ENCODE measurements around the gene ISYNA1.

Gene ISYNA1

GRCh38 chr19:18437491-18438330, at the start of gene ISYNA1:
Gene ISYNA1, minus strand, starts transcription at chr19:18438133. Its CDS starts 154 bp downstream, at chr19:18437979.
- peak; percentile 58 for DNase-seq

- no peak for DNase-seq
Measured at GRCh38 chr19:18486746-18487145, 48.8 kb upstream of the ISYNA1 start.

GRCh38 chr19:18484992-18485391, 47.1 kb upstream of the ISYNA1 start:
- no peak for DNase-seq

GRCh38 chr19:18483119-18483890, 45.4 kb upstream of the ISYNA1 start:
- peak; percentile 39 for DNase-seq

- no peak for DNase-seq
Measured at GRCh38 chr19:18481505-18482222, 43.7 kb upstream of the ISYNA1 start.

GRCh38 chr19:18480006-18480691, 42.2 kb upstream of the ISYNA1 start:
- DNase-seq, result peak; percentile 41

GRCh38 chr19:18478545-18479311, 40.8 kb upstream of the ISYNA1 start:
- DNase-seq, result no peak

- no peak for DNase-seq
Measured at GRCh38 chr19:18477974-18478373, 40.0 kb upstream of the ISYNA1 start.

GRCh38 chr19:18477042-18477779, 39.3 kb upstream of the ISYNA1 start:
- no peak for DNase-seq

- no peak for DNase-seq
Measured at GRCh38 chr19:18476507-18477041, 38.6 kb upstream of the ISYNA1 start.

- DNase-seq, result no peak
Measured at GRCh38 chr19:18475762-18476331, 37.9 kb upstream of the ISYNA1 start.

GRCh38 chr19:18475004-18475453, 37.1 kb upstream of the ISYNA1 start:
- no peak for DNase-seq

- no peak for DNase-seq
Measured at GRCh38 chr19:18474366-18474887, 36.5 kb upstream of the ISYNA1 start.

- no peak for DNase-seq
Measured at GRCh38 chr19:18473706-18474087, 35.8 kb upstream of the ISYNA1 start.

GRCh38 chr19:18473003-18473705, 35.2 kb upstream of the ISYNA1 start:
- no peak for DNase-seq

GRCh38 chr19:18470787-18471186, 32.9 kb upstream of the ISYNA1 start:
- no peak for DNase-seq

- no peak for DNase-seq
Measured at GRCh38 chr19:18469069-18469846, 31.3 kb upstream of the ISYNA1 start.

GRCh38 chr19:18468517-18468916, 30.6 kb upstream of the ISYNA1 start:
- DNase-seq, result no peak

GRCh38 chr19:18467978-18468377, 30.0 kb upstream of the ISYNA1 start:
- DNase-seq, result no peak
